Measurements from ENCODE around the gene TMEM25. TPM values are rescaled to one million over a fixed set of nuclear protein-coding genes. Genes with fewer than 3 reads are reported as not detected.
A peak's percentile ranks its signal among the peaks of the same experiment; 100 is the strongest.
"Not testable (repeated sequence)": the region's sequence is repeated elsewhere in the genome, so short reads cannot be mapped to it uniquely, and the experiment has no call there.

Gene TMEM25
- 27.9 TPM for total RNA-seq

GRCh38 chr11:118530683-118531596 is at the start of gene TMEM25:
TSS of gene TMEM25 (plus strand) at chr11:118531192. CDS start at chr11:118531802, 610 bp downstream.
- DNase-seq (ENCODE audit: low spot score) = peak; percentile 67

GRCh38 chr11:118481238-118481637 is 49.8 kb upstream of the TMEM25 start:
- not testable (repeated sequence) for DNase-seq (ENCODE audit: low spot score)

- DNase-seq (ENCODE audit: low spot score) = no peak
Observed at GRCh38 chr11:118484405-118484804, 46.6 kb upstream of the TMEM25 start.

GRCh38 chr11:118485273-118485672 is 45.7 kb upstream of the TMEM25 start:
- no peak for DNase-seq (ENCODE audit: low spot score)

GRCh38 chr11:118488480-118489109 is 42.4 kb upstream of the TMEM25 start:
- peak; percentile 73 for DNase-seq (ENCODE audit: low spot score)

- DNase-seq (ENCODE audit: low spot score) = no peak
Observed at GRCh38 chr11:118491041-118491440, 40.0 kb upstream of the TMEM25 start.

GRCh38 chr11:118497831-118498230 is 33.2 kb upstream of the TMEM25 start:
- no peak for DNase-seq (ENCODE audit: low spot score)

- no peak for DNase-seq (ENCODE audit: low spot score)
Observed at GRCh38 chr11:118503216-118503615, 27.8 kb upstream of the TMEM25 start.

- DNase-seq (ENCODE audit: low spot score) = no peak
Observed at GRCh38 chr11:118511601-118512000, 19.4 kb upstream of the TMEM25 start.

GRCh38 chr11:118514103-118514502 is 16.9 kb upstream of the TMEM25 start:
- DNase-seq (ENCODE audit: low spot score) = no peak

- no peak for DNase-seq (ENCODE audit: low spot score)
Observed at GRCh38 chr11:118519549-118519948, 11.4 kb upstream of the TMEM25 start.

- DNase-seq (ENCODE audit: low spot score) = no peak
Observed at GRCh38 chr11:118521892-118522311, 9.1 kb upstream of the TMEM25 start.

GRCh38 chr11:118522571-118523072 is 8.4 kb upstream of the TMEM25 start:
- no peak for DNase-seq (ENCODE audit: low spot score)

GRCh38 chr11:118524356-118524755 is 6.6 kb upstream of the TMEM25 start:
- no peak for DNase-seq (ENCODE audit: low spot score)

GRCh38 chr11:118524757-118525470 is 6.1 kb upstream of the TMEM25 start:
- DNase-seq (ENCODE audit: low spot score) = no peak

- DNase-seq (ENCODE audit: low spot score) = no peak
Observed at GRCh38 chr11:118526688-118527087, 4.3 kb upstream of the TMEM25 start.

GRCh38 chr11:118527109-118527508 is 3.9 kb upstream of the TMEM25 start, which contains the start of gene TTC36:
TSS of gene TTC36 (plus strand) at chr11:118527474. CDS start at chr11:118527495, 21 bp downstream.
- no peak for DNase-seq (ENCODE audit: low spot score)

GRCh38 chr11:118528511-118528910 is 2.5 kb upstream of the TMEM25 start:
- DNase-seq (ENCODE audit: low spot score) = no peak

- DNase-seq (ENCODE audit: low spot score) = no peak
Observed at GRCh38 chr11:118529584-118530175, 1.3 kb upstream of the TMEM25 start.

GRCh38 chr11:118530180-118530682 is 761 bp upstream of the TMEM25 start:
- no peak for DNase-seq (ENCODE audit: low spot score)

- no peak for DNase-seq (ENCODE audit: low spot score)
Observed at GRCh38 chr11:118531597-118532084, 649 bp downstream of the TMEM25 start.

Data from ureter (tissue), 1 donor.